ENCODE data around the gene OR5D13.
A peak's percentile ranks its signal among the peaks of the same experiment; 100 is the strongest.

OR5D13 gene

GRCh38 chr11:55773138-55773537 lies at the start of gene OR5D13:
OR5D13 (plus strand) TSS chr11:55773438; CDS start chr11:55773438, 0 bp downstream.
- no peak for DNase-seq (ENCODE audit: low spot score)

GRCh38 chr11:55726715-55727324 lies 46.4 kb upstream of the OR5D13 start:
- peak; percentile 16 for DNase-seq (ENCODE audit: low spot score)

GRCh38 chr11:55732936-55733335 lies 40.3 kb upstream of the OR5D13 start:
- DNase-seq (ENCODE audit: low spot score), result no peak

GRCh38 chr11:55791606-55792005 lies 18.4 kb downstream of the OR5D13 start:
- no peak for DNase-seq (ENCODE audit: low spot score)

GRCh38 chr11:55793321-55793720 lies 20.1 kb downstream of the OR5D13 start:
- no peak for DNase-seq (ENCODE audit: low spot score)

GRCh38 chr11:55795256-55795655 lies 22.0 kb downstream of the OR5D13 start, which contains the start of gene OR5D14:
OR5D14 (plus strand) TSS chr11:55795556; CDS start chr11:55795556, 0 bp downstream.
- DNase-seq (ENCODE audit: low spot score), result no peak

- no peak for DNase-seq (ENCODE audit: low spot score)
Observed at GRCh38 chr11:55806248-55806647, 33.0 kb downstream of the OR5D13 start.

GRCh38 chr11:55811067-55811466 lies 37.8 kb downstream of the OR5D13 start, which contains the start of gene OR5L1:
OR5L1 (plus strand) TSS chr11:55811367; CDS start chr11:55811467, 100 bp downstream.
- no peak for DNase-seq (ENCODE audit: low spot score)

- DNase-seq (ENCODE audit: low spot score), result no peak
Observed at GRCh38 chr11:55819330-55819729, 46.1 kb downstream of the OR5D13 start, which contains the start of gene OR5D18. OR5D18 (plus strand) TSS chr11:55819630; CDS start chr11:55819630, 0 bp downstream.

Data from RKO (cell line).